Keratinocyte (primary cell): Measurements from ENCODE around the gene PHOSPHO1.

Experiments
- CTCF ChIP-seq, 3 experiments: IDR thresholded peaks in 1 of 3; conservative IDR thresholded peaks in 1 of 3; optimal IDR thresholded peaks in 1 of 3; 2 replicates in 2 of 3; 3 replicates in 1 of 3; pipeline versions ENCODE3 to v1.5.1; 2011; ENCODE audit warnings: low read length in 3 of 3, mild to moderate bottlenecking in 3 of 3, moderate library complexity in 2 of 3, control low read depth in 1 of 3, inconsistent platforms in 1 of 3; ENCODE audit not compliant: insufficient read depth in 2 of 3; ENCODE audit errors: extremely low read depth in 1 of 3
- EZH2 ChIP-seq: IDR thresholded peaks from one replicate; pipeline ENCODE4 v1.6.1; 2012; ENCODE audit warnings: inconsistent platforms, mild to moderate bottlenecking, low read length, moderate library complexity

GRCh38 chr17:49229805-49230600 lies 584 bp downstream of the PHOSPHO1 start:
- TF ChIP-seq CTCF (optimal IDR thresholded peaks at IDR 0.05 in 1 of 3, IDR thresholded peaks at IDR 0.05 in 1 of 3, conservative IDR thresholded peaks at IDR 0.05 in 1 of 3; ENCODE audit: extremely low read depth in 1 of 3, insufficient read depth in 2 of 3, low read length in 3 of 3) = no peak
- no peak for TF ChIP-seq EZH2
